SH-SY5Y (cell line): ENCODE measurements around the gene CDKL5.
A peak's percentile ranks its signal among the peaks of the same experiment; 100 is the strongest.

Source experiments
- GATA2 ChIP-seq: IDR thresholded peaks from 2 replicates; pipeline ENCODE4 v1.6.1; 2011; ENCODE audit warnings: mild to moderate bottlenecking, low read depth, low read length
- GATA3 ChIP-seq: IDR thresholded peaks from 2 replicates; pipeline ENCODE4 v1.6.1; 2011; ENCODE audit warnings: low read depth, mild to moderate bottlenecking, low read length, moderate library complexity

The CDKL5 gene

GRCh38 chrX:18674417-18674787 is 249.0 kb downstream of the CDKL5 start:
- TF ChIP-seq GATA2 (no peak), GATA3 (no peak)

DNA sequence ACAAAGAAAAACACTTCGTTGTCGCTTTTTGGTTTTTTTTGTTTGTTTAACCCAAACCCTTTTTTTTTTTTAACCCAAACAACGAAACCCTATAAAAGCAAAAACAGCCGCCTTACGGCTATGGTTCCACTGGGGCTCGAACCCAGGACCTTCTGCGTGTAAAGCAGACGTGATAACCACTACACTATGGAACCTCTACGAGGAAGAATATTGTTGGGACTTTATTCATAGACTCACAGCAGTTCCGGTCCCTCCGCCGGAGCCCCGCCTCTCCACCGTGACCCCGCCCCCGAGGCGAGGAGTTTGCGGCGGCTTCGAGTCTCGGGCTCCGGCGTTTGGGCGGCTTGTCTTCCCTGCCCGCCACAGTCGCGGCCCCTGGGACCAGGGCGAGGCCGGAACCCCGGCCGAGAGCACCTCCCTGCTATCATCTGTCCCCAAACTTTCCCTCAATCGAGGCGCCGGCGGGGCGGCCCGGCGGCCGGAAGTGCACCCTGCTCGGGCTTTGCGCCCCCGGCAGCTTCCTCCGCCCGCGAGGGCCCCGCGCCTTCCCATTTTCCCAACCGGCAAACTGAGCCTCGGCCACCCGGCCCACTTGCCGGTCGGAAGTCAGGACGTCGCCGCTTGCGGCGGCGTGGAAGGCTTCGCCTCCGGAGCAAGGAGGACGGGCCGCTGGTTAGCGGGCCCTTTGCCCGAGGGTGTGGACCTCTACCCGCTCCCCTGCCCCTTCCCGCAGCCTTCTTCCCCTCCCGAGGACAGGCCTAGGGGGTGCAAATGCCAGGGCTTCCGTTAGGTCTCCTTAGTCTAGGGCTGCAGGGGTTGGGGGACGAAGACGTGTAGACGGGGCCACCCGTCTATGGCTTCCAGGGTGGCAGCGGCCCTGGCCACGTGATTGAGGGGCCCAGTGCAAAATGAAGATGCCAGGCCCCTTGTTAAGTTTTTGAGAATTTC is 249.7 kb downstream of the CDKL5 start:
- TF ChIP-seq GATA3 = no peak
- no peak for TF ChIP-seq GATA2

GRCh38 chrX:18676050-18676449 is 250.6 kb downstream of the CDKL5 start:
- no peak for TF ChIP-seq GATA3
- no peak for TF ChIP-seq GATA2

DNA sequence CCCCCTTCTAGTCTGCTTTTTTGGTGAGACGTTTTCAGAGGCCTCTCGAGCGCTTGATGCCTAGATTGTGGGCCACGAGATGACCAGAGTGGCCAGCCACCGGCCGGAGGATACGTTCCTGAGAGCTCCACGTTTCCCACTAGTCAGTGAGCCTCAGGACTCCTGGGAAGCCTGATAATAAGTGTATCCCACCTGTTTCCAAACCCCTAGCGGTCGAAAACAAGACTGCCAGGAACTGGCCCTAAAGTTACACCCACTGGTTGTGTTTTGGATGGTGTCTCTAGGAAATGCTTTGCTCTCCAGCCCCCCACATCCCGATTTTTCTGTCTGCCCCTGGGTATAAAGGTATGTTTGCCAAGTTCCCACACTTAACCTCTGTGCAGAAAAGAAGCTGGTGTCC is 251.1 kb downstream of the CDKL5 start:
- no peak for TF ChIP-seq GATA2
- no peak for TF ChIP-seq GATA3

GRCh38 chrX:18677161-18677869 is 251.9 kb downstream of the CDKL5 start:
- no peak for TF ChIP-seq GATA3

GRCh38 chrX:18681996-18682395 is 256.6 kb downstream of the CDKL5 start:
- TF ChIP-seq GATA3 = no peak
- TF ChIP-seq GATA2 = no peak

DNA sequence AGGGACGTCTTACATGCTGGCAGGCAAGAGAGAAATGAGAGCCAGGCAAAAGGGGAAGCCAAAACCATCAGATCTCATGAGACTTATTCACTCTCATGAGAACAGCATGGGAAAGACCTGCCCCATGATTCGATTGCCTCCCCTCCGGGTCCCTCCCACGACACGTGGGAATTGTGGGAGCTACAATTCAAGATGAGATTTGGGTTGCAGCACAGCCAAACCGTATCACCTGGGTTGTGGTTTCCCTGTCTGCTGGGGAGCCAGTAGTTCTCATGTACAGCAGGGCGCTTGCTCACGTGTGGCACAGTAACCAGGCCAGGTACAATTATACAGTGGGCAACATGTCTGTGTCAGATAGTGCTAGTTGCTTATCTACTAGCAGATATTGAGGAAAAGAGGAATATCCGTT is 257.6 kb downstream of the CDKL5 start:
- no peak for TF ChIP-seq GATA3
- no peak for TF ChIP-seq GATA2

DNA sequence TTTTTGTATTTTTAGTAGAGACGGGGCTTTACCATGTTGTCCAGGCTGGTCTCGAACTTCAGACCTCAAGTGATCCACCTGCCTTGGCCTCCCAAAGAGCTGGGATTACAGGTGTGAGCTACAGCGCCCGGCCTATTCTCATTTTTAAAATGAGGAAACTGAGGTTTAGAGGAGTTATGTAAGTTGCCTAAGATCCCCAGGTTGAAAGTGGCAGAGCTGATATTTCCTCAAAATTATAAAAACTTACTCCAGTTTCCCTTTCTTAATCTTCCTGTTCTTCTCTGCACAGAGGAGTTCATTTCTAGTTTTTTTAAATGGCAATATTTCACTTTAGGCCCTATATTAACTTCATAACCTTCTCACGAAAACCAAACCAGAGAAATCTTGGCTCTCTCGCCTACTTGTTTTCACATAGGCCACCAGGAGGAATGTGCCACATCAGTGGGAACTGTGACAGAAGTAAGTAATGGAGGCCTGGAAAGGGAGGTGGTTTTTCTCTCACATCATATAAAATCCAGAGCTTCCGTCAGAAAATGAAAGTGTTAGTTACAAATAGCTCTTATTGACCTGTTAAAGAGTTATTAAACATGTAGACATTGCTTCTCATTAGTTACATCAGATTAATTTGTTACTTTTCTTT is 262.6 kb downstream of the CDKL5 start:
- TF ChIP-seq GATA3 (no peak), GATA2 (no peak)

- no peak for TF ChIP-seq GATA3
- TF ChIP-seq GATA2 = no peak
Measured at GRCh38 chrX:18691431-18691830, 266.0 kb downstream of the CDKL5 start.

- TF ChIP-seq GATA2 (no peak), GATA3 (no peak)
Measured at GRCh38 chrX:18692541-18692940, 267.1 kb downstream of the CDKL5 start.

DNA sequence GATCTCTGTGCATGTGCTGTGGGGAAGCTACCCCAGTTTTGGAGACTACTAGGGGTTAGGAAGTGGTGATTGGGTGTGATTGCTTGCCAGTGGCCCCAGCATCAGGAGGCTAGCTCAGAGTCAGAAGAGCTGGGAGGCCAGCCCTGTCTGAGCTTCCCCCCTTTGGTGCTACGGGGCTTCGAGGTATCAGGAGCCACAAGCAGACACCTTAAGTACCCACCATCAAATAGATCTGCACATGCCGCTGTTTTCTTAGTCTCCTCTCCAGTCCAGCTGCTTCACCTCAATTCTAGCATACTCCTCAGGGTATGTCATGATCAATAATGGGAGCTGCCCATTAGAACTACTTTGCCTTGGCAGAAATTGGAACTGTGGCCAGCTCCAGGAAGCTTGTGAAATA is 271.2 kb downstream of the CDKL5 start:
- TF ChIP-seq GATA2 (no peak), GATA3 (no peak)

- no peak for TF ChIP-seq GATA3
- no peak for TF ChIP-seq GATA2
Measured at GRCh38 chrX:18698737-18699650, 273.6 kb downstream of the CDKL5 start.

- TF ChIP-seq GATA2 (peak; percentile 64), GATA3 (no peak)
Measured at GRCh38 chrX:18701621-18702361, 276.4 kb downstream of the CDKL5 start.
